Stimulated activated CD8-positive, alpha-beta memory T cell treated with anti-CD3 and anti-CD28 coated beads, Interleukin-4, amount 100 ng/mL, for 48 hours (primary cell): ENCODE measurements around the gene RIPOR2.

Source experiments
- DNase-seq: peaks from one replicate; pipeline ENCODE4 v3.0.0-alpha.2; 2020

RIPOR2 gene

DNA sequence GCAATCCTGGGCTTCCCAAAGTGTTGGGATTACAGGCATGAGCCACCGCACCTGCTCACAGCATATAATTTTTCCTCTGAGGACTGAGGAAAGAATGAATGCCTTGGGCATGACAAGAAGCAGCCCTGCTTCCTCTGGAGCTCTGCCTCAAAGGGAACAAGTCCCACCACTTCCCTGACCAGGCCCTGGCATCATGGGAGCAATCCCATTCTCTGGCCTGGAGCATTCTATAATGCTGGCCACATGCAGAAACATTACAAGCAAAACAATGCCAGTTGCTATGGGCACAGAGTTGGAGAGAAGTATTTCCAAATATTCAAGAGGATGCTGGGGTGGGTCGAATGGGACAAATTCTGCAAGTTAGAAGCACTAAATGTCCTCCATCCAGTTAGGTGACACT lies 95.6 kb downstream of the RIPOR2 start:
- no peak for DNase-seq

GRCh38 chr6:24838994-24839393 lies 96.8 kb downstream of the RIPOR2 start:
- no peak for DNase-seq

DNA sequence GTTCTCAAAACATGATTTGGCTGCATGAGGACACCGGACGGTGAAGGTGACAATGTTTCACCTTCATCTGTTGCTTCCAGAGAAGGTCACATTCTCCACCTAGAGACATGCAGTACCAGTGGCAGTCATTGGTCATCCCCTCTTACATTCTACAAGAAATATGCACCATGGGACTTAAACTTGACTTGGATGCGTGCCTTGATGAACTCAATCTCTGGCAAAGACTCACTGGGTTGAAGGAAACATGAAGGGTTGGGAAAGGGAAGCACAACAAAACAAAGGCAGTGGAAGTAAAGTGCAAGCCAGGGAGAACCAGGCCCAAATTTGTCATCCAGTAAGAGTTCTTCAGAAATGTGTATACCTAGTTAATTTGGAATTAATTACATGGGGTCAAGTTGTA lies 97.7 kb downstream of the RIPOR2 start:
- DNase-seq: no peak

DNA sequence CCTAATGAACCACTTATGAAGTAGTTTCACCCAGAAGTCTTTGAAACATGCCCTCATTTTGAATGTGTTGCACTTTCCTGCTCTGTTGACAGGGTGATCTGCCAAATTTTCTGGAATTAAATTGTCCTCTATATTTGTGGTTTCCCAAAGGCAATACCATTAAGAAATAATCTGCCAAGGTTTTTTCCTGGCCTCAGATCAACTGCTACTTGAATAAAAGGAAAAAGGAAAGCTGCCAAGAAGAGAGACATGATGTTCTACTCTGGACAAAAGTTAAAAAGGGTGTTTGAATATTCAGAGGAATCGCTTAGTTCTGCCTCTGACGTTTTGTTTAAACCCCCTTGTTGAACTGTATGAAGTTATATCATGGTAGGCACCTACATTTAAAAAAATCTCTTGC lies 99.7 kb downstream of the RIPOR2 start:
- DNase-seq: no peak

GRCh38 chr6:24833711-24834386 lies 101.9 kb downstream of the RIPOR2 start:
- no peak for DNase-seq

DNA sequence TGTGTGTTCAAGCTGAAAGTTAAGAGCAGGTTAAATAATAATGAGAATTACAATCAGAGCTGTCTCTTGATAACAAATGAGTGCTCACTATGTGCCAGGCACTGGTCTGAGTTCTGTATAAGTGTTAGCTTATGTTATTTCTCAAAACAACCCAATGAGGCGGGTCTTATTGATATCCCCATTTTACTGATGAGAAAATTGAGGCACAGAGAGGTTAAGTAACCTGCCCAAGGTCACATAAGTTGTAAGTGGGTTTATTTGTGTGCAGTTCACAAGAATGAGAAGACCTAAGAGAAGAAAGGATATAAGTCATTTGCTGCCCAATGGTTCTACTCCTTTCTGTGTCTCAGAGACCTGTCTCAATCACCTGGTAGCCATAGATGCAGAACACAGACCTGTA lies 103.0 kb downstream of the RIPOR2 start:
- no peak for DNase-seq

GRCh38 chr6:24831771-24832716 lies 103.7 kb downstream of the RIPOR2 start:
- DNase-seq: no peak

- DNase-seq: no peak
Observed at GRCh38 chr6:24829657-24830056, 106.1 kb downstream of the RIPOR2 start.

GRCh38 chr6:24827970-24828369 lies 107.8 kb downstream of the RIPOR2 start:
- DNase-seq: no peak

GRCh38 chr6:24827162-24827561 lies 108.6 kb downstream of the RIPOR2 start:
- no peak for DNase-seq

- no peak for DNase-seq
Observed at GRCh38 chr6:24825130-24825630, 110.6 kb downstream of the RIPOR2 start.

DNA sequence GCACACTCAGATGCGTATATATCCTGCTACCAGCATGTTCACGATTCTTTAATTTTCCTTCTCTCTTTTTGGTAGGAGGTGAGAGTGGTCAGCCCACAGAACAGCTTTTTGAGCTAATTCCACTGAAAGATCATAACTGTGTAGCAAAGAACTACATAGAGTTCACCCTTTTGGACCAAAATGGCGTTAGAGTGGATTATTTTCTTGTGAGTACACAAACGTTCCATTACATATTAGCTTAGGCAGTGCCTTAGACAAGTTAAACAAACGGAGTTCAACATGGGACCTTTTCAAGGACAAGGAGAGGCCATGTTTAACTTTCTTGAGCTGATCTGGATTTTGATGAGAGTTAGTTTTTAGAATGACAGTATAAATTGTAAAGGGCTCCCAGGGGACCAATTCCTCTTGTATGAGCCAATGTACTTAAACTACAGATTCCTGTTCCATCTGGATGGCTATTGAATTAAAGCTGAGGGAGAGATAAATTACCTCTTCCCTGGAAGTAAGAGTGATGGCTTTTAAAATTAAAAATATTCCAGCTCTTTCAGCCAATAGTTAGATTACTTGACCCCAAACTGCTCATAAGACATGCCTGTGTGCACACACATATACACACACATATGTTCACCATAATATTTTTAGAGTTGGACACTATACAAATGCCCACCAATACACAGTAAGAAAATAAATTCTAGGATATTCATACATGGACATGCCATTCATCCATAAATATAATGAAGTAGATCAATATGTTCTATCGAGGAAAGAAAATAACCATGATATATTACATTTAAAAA lies 111.4 kb downstream of the RIPOR2 start:
- DNase-seq: no peak

- DNase-seq: no peak
Observed at GRCh38 chr6:24823185-24823584, 112.6 kb downstream of the RIPOR2 start.

GRCh38 chr6:24822696-24823095 lies 113.1 kb downstream of the RIPOR2 start:
- no peak for DNase-seq

GRCh38 chr6:24821860-24822444 lies 113.8 kb downstream of the RIPOR2 start:
- no peak for DNase-seq

- no peak for DNase-seq
Observed at GRCh38 chr6:24818346-24818745, 117.4 kb downstream of the RIPOR2 start.

- no peak for DNase-seq
Observed at GRCh38 chr6:24809728-24810127, 126.0 kb downstream of the RIPOR2 start.

- no peak for DNase-seq
Observed at GRCh38 chr6:24807584-24807983, 128.2 kb downstream of the RIPOR2 start.

GRCh38 chr6:24802271-24803059 lies 133.3 kb downstream of the RIPOR2 start:
- DNase-seq: no peak

GRCh38 chr6:24799541-24799915 lies 136.2 kb downstream of the RIPOR2 start:
- DNase-seq: no peak

GRCh38 chr6:24798740-24799540 lies 136.8 kb downstream of the RIPOR2 start, which contains the start of gene ARMH2:
Gene ARMH2, minus strand, starts transcription at chr6:24798917. Its CDS starts 60 bp downstream, at chr6:24798857.
- DNase-seq: no peak
